Activated CD8-positive, alpha-beta T cell treated with anti-CD3 and anti-CD28 coated beads for 36 hours (primary cell): ENCODE measurements around the gene HOXB9. TPM values are rescaled to one million over a fixed set of nuclear protein-coding genes. Genes with fewer than 3 reads are reported as not detected.

Experiments used
- ATAC-seq: fragments of 200-7000 bp; cut with Tn5 transposase; one replicate; pipeline ENCODE4 v1.10.0; 2021; ENCODE audit warnings: mild to moderate bottlenecking, moderate library complexity
- CTCF ChIA-PET: fragments of 350-600 bp; sonication (Branson Sonifier 250); formaldehyde crosslinking; loops from one replicate; lab custom pipeline; 2021; ENCODE audit warnings: antibody characterized with exemption; lab: Charles Lee
- POLR2A ChIA-PET: fragments of 350-600 bp; sonication (Branson Sonifier 250); formaldehyde crosslinking; loops from one replicate; lab custom pipeline; 2021; ENCODE audit warnings: antibody characterized with exemption; lab: Charles Lee
- DNase-seq: peaks from one replicate; pipeline ENCODE4 v3.0.0-alpha.2; 2020
- H3K27ac Mint-ChIP-seq: one replicate; pipeline ENCODE4 v1.8.0; 2021; ENCODE audit warnings: mild to moderate bottlenecking, mixed read lengths
- H3K27me3 Mint-ChIP-seq: one replicate; pipeline ENCODE4 v1.8.0; 2021; ENCODE audit warnings: mixed read lengths
- H3K36me3 Mint-ChIP-seq: one replicate; pipeline ENCODE4 v1.8.0; 2021; ENCODE audit warnings: low read depth, mixed read lengths
- H3K4me1 Mint-ChIP-seq: one replicate; pipeline ENCODE4 v1.8.0; 2021; ENCODE audit warnings: low read depth, mixed read lengths
- H3K4me3 Mint-ChIP-seq: one replicate; pipeline ENCODE4 v1.8.0; 2021; ENCODE audit warnings: mild to moderate bottlenecking, moderate library complexity, mixed read lengths
- H3K9me3 Mint-ChIP-seq: one replicate; pipeline ENCODE4 v1.8.0; 2021; ENCODE audit warnings: mixed read lengths
- intact Hi-C: fragments of 100-400 bp; cut with micrococcal nuclease; formaldehyde crosslinking; loops from one replicate; pipeline ENCODE4 v1.10.0; 2022
- total RNA-seq, 2 experiments: library from RNA; stranded (reverse); gene quantifications; one replicate each; pipeline ENCODE4 v1.2.3, GENCODE V29; 2021
- TF ChIP-seq, protein P1 (sequence below): fragments of 200-600 bp; IDR thresholded peaks from one replicate; pipeline ENCODE4 v1.8.0; 2022; ENCODE audit warnings: antibody characterized with exemption, mild to moderate bottlenecking

The HOXB9 gene
- total RNA-seq, 2 experiments from 2014 or later: 6.9 to 7.0 TPM

DNA sequence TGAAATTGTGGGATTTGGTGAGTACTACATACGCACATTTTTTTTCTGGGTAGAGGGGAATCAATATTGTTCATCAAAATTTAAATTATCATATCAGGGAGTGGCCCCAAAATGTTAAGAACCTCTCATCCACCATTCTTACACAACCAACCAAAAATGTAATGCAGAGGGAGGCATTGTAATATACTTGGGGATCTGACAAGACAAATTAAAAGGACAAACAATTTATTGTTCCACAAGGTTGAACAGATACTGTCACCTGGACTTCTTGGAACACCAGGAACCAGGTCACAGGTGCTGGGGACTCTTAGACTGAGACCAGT lies 14.7 kb upstream of the HOXB9 start:
- H3K27ac Mint-ChIP-seq: no peak overlapping the region
- intact Hi-C loops: no loop called here
- peaks cover 10% of the 10 kb centered on the region for H3K4me1 Mint-ChIP-seq
- H3K27me3 Mint-ChIP-seq: peaks cover 81% of the 10 kb centered on the region
- no peak for ATAC-seq
- ChIA-PET CTCF (interaction anchor here (0.9 to 2.7 kb wide), 6 partner anchors 15 to 83 kb away, joined by 3 to 10 read pairs (median 4); partner anchors contain the start of gene HOXB9), POLR2A (no interaction called here)
- no peak for DNase-seq
- no peaks in the 10 kb centered on the region for H3K36me3 Mint-ChIP-seq
- no peak overlapping the region for H3K4me3 Mint-ChIP-seq
- TF ChIP-seq, protein P1, sequence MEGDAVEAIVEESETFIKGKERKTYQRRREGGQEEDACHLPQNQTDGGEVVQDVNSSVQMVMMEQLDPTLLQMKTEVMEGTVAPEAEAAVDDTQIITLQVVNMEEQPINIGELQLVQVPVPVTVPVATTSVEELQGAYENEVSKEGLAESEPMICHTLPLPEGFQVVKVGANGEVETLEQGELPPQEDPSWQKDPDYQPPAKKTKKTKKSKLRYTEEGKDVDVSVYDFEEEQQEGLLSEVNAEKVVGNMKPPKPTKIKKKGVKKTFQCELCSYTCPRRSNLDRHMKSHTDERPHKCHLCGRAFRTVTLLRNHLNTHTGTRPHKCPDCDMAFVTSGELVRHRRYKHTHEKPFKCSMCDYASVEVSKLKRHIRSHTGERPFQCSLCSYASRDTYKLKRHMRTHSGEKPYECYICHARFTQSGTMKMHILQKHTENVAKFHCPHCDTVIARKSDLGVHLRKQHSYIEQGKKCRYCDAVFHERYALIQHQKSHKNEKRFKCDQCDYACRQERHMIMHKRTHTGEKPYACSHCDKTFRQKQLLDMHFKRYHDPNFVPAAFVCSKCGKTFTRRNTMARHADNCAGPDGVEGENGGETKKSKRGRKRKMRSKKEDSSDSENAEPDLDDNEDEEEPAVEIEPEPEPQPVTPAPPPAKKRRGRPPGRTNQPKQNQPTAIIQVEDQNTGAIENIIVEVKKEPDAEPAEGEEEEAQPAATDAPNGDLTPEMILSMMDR: no peak
- H3K9me3 Mint-ChIP-seq: no peaks in the 10 kb centered on the region

- no peak for ATAC-seq
- intact Hi-C loops: no loop called here
- POLR2A ChIA-PET: interaction anchor here (0.7 kb wide), 1 partner anchor 92 kb away, joined by 3 read pairs; no protein-coding TSS in a partner anchor
- no peak overlapping the region for H3K4me3 Mint-ChIP-seq
- H3K4me1 Mint-ChIP-seq: peaks cover 6% of the 10 kb centered on the region
- peaks cover 81% of the 10 kb centered on the region for H3K27me3 Mint-ChIP-seq
- TF ChIP-seq, protein P1: no peak
- CTCF ChIA-PET: interaction anchor here (1.0 to 2.7 kb wide), 7 partner anchors 15 to 690 kb away, joined by 3 to 10 read pairs (median 4); partner anchors contain the start of gene HOXB9
- H3K27ac Mint-ChIP-seq: no peak overlapping the region
- no peaks in the 10 kb centered on the region for H3K9me3 Mint-ChIP-seq
- H3K36me3 Mint-ChIP-seq: no peaks in the 10 kb centered on the region
- no peak for DNase-seq
These were observed 14.1 kb upstream of the HOXB9 start for GRCh38 chr17:48639982-48640857.

DNA sequence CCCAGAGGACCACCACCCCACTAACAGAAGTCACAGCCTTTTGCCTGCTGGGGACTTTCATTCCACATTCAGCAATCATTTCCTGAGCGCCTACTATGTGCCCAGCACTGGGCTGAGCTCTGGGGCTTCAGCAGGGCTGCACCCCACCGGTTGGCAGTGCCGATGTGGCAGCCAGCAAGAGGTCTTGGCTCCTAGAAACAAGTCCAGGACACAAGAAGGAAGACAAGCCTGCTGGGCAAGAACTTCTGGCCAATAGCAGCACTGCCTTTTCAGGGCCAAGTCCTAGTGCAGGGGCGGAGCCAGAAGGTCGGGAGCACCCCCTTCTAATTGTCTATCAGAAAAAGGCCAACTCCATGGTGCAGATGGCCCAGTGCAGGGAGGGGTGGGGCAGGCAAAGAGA lies 13.0 kb upstream of the HOXB9 start:
- Mint-ChIP-seq H3K4me1 (peaks cover 6% of the 10 kb centered on the region), H3K27me3 (peaks cover 81% of the 10 kb centered on the region), H3K36me3 (no peaks in the 10 kb centered on the region), H3K9me3 (no peaks in the 10 kb centered on the region), H3K4me3 (no peak overlapping the region), H3K27ac (no peak overlapping the region)
- TF ChIP-seq, protein P1: no peak
- CTCF ChIA-PET: interaction anchor here (1.6 to 2.7 kb wide), 2 partner anchors 14 to 32 kb away, joined by 4 to 10 read pairs; partner anchors contain the start of gene HOXB9
- POLR2A ChIA-PET: no interaction called here
- DNase-seq (no peak), ATAC-seq (no peak)
- intact Hi-C loops: no loop called here

GRCh38 chr17:48637323-48638260 lies 11.4 kb upstream of the HOXB9 start:
- Mint-ChIP-seq H3K27ac (no peak overlapping the region), H3K9me3 (no peaks in the 10 kb centered on the region), H3K27me3 (peaks cover 78% of the 10 kb centered on the region), H3K4me1 (peaks cover 9% of the 10 kb centered on the region), H3K4me3 (no peak overlapping the region), H3K36me3 (no peaks in the 10 kb centered on the region)
- DNase-seq: no peak
- intact Hi-C loops: no loop called here
- no peak for ATAC-seq
- POLR2A ChIA-PET: interaction anchor here (1.2 kb wide), 1 partner anchor 100 kb away, joined by 3 read pairs; no protein-coding TSS in a partner anchor
- TF ChIP-seq, protein P1: no peak
- CTCF ChIA-PET: interaction anchor here (0.6 to 3.5 kb wide), 33 partner anchors 7 to 617 kb away, joined by 3 to 33 read pairs (median 5); partner anchors contain the start of genes HOXB8 and HOXB9
